Lung (tissue), 12 donors: ENCODE data around the gene RASL10B. TPM values are rescaled to one million over a fixed set of nuclear protein-coding genes. Genes with fewer than 3 reads are reported as not detected.
A peak's percentile ranks its signal among the peaks of the same experiment; 100 is the strongest.

Experiments
- ATAC-seq: fragments of 200-7000 bp; cut with Tn5 transposase; one replicate; pipeline ENCODE4 v1.9.1; 2020; ENCODE audit warnings: moderate number of reproducible peaks; ENCODE audit not compliant: insufficient read depth, low FRiP score
- DNase-seq, 3 donors: peaks; one replicate each; pipeline ENCODE4 v3.0.0-alpha.2; 2013 to 2017
- H3K27ac ChIP-seq, 2 donors: one replicate each; pipeline ENCODE4 v1.5.1; 2013; ENCODE audit warnings: mild to moderate bottlenecking in 2 of 2, moderate library complexity in 2 of 2, control low read depth in 1 of 2, inconsistent platforms in 1 of 2, low read depth in 1 of 2, low read length in 1 of 2
- H3K27me3 ChIP-seq, 3 donors: one replicate each; pipeline ENCODE4 v1.5.1; 2013; ENCODE audit warnings: low read length in 2 of 3; ENCODE audit not compliant: control insufficient read depth in 3 of 3, insufficient read depth in 3 of 3
- H3K36me3 ChIP-seq, 4 donors: one replicate each; pipeline ENCODE4 v1.5.1; 2013; ENCODE audit warnings: low read length in 4 of 4, mild to moderate bottlenecking in 1 of 4, moderate library complexity in 1 of 4; ENCODE audit not compliant: control insufficient read depth in 4 of 4, insufficient read depth in 4 of 4
- H3K4me1 ChIP-seq, 5 donors: one replicate each; pipeline ENCODE4 v1.5.1; 2013; ENCODE audit warnings: low read length in 5 of 5, mild to moderate bottlenecking in 2 of 5, moderate library complexity in 1 of 5; ENCODE audit not compliant: control insufficient read depth in 5 of 5, insufficient read depth in 5 of 5
- H3K4me3 ChIP-seq: one replicate; pipeline ENCODE4 v1.5.1; 2013; ENCODE audit warnings: mild to moderate bottlenecking, control low read depth, moderate library complexity
- H3K9ac ChIP-seq, 2 donors: one replicate each; pipeline ENCODE4 v1.5.1; 2013; ENCODE audit warnings: low read length in 2 of 2, control low read depth in 1 of 2; ENCODE audit not compliant: insufficient read depth in 1 of 2
- H3K9me3 ChIP-seq, 4 donors: one replicate each; pipeline ENCODE4 v1.5.1; 2013; ENCODE audit warnings: low read length in 3 of 4, mild to moderate bottlenecking in 1 of 4, moderate library complexity in 1 of 4; ENCODE audit not compliant: control insufficient read depth in 4 of 4, insufficient read depth in 3 of 4
- CTCF ChIP-seq: IDR thresholded peaks from 2 replicates; pipeline ENCODE4 v1.5.1; 2012; ENCODE audit warnings: mild to moderate bottlenecking; ENCODE audit errors: control extremely low read depth, extremely low read depth
- WGBS, 2 donors: extraction: QIAGEN DNeasy Blood & Tissue Kit; methylation state at CpG; one replicate each; pipeline ENCODE4 v1.1.7; 2013; 5-methylcytosine and 5-hydroxymethylcytosine counted together
- polyA plus RNA-seq, 2 donors: library from polyadenylated mRNA; stranded (reverse); fragments of 200-250 nt; gene quantifications; one replicate each; pipeline ENCODE4 v1.2.1, GENCODE V29; 2013
- total RNA-seq, 2 donors: library from RNA; depleted of rRNA in 1 of 2; stranded (reverse); fragments of >200 nt in 1 of 2; gene quantifications; one replicate each; pipeline ENCODE4 v1.2.1, GENCODE V29; 2014 to 2021
- donor health status: control.
- donor health status: control.
- donor health status: Bipolar disorder and iron deficiency.
- donor health status: healthy.
- donor health status: DM: yes; HTN: yes; CAD: no.

RASL10B gene
- total and polyA plus RNA-seq, 4 donors = 0.57 to 1.00 (median 0.80) TPM; not detected in 1

- no peaks in the 10 kb centered on the region for H3K9me3 ChIP-seq
- no peak overlapping the region for H3K4me3 ChIP-seq
- no peak for DNase-seq
- H3K4me1 ChIP-seq = peaks cover 3 to 29% (median 18%) of the 10 kb centered on the region in 5 donors
- no peak for TF ChIP-seq CTCF
- WGBS, 2 donors = 93 to 95% methylated on average over 3 of the region's 3 CpGs
- peaks cover 13 to 29% (median 18%) of the 10 kb centered on the region in 4 donors for H3K36me3 ChIP-seq
- H3K27me3 ChIP-seq = no peaks in the 10 kb centered on the region
- no peak for ATAC-seq
- H3K27ac ChIP-seq = no peak overlapping the region
- no peak overlapping the region for H3K9ac ChIP-seq
Measured at GRCh38 chr17:35728551-35728950, 2.9 kb upstream of the RASL10B start.

- no peak overlapping the region for H3K27ac ChIP-seq
- DNase-seq (no peak), ATAC-seq (no peak)
- TF ChIP-seq CTCF = no peak
- WGBS, 2 donors = 83 to 86% methylated on average over 4 of the region's 4 CpGs
- no peaks in the 10 kb centered on the region for H3K27me3 ChIP-seq
- H3K36me3 ChIP-seq = peaks cover 4 to 26% (median 11%) of the 10 kb centered on the region in 4 donors
- H3K9me3 ChIP-seq = no peaks in the 10 kb centered on the region
- H3K9ac ChIP-seq = no peak overlapping the region
- no peak overlapping the region for H3K4me3 ChIP-seq
- H3K4me1 ChIP-seq = peaks cover 3 to 29% (median 18%) of the 10 kb centered on the region in 5 donors
Measured at GRCh38 chr17:35729405-35729833, 2.0 kb upstream of the RASL10B start.

- H3K36me3 ChIP-seq = peaks cover 0 to 15% (median 4%) of the 10 kb centered on the region in 4 donors
- whole genome bisulfite sequencing, 2 donors = 82% methylated on average over 10 of the region's 10 CpGs
- no peak overlapping the region for H3K4me3 ChIP-seq
- ATAC-seq (no peak), DNase-seq (no peak)
- no peak for TF ChIP-seq CTCF
- H3K27ac ChIP-seq = no peak overlapping the region
- no peaks in the 10 kb centered on the region for H3K27me3 ChIP-seq
- peaks cover 3 to 29% (median 18%) of the 10 kb centered on the region in 5 donors for H3K4me1 ChIP-seq
- H3K9me3 ChIP-seq = no peaks in the 10 kb centered on the region
- H3K9ac ChIP-seq = peak overlapping the region in 1 of 2 donors; percentile 49
Measured at GRCh38 chr17:35730400-35731005, 936 bp upstream of the RASL10B start.
